ENCODE measurements around the gene PRKG1. TPM values are rescaled to one million over a fixed set of nuclear protein-coding genes. Genes with fewer than 3 reads are reported as not detected.

Gene PRKG1
- total and polyA plus RNA-seq, 2 experiments from 2014 or later = 18.2 to 21.1 TPM

GRCh38 chr10:51072210-51072609 lies 2.1 kb upstream of the PRKG1 start:
- H3K79me2 ChIP-seq (replicated peaks; ENCODE audit: insufficient read depth) = peaks cover 22% of the 10 kb centered on the region
- H3K27me3 ChIP-seq (ENCODE audit: insufficient read depth) = peaks cover 23% of the 10 kb centered on the region
- Mint-ChIP-seq H3K27ac (no peak overlapping the region), H3K27me3 (ENCODE audit: insufficient read depth, low read depth, poor library complexity) (peaks cover 15% of the 10 kb centered on the region), H3K4me3 (no peak overlapping the region), H3K9me3 (no peaks in the 10 kb centered on the region), H3K4me1 (peaks cover 26% of the 10 kb centered on the region), H3K36me3 (ENCODE audit: low read depth) (no peaks in the 10 kb centered on the region)
- H3K4me1 ChIP-seq (ENCODE audit: insufficient read depth) = peaks cover 22% of the 10 kb centered on the region
- no peaks in the 10 kb centered on the region for H3K9me2 ChIP-seq (ENCODE audit: insufficient read depth)
- no peaks in the 10 kb centered on the region for H4K20me1 ChIP-seq (replicated peaks; ENCODE audit: insufficient read depth)
- ATAC-seq (no peak), DNase-seq (ENCODE audit: low spot score) (no peak)
- TF ChIP-seq REST (IDR thresholded peaks at IDR 0.05; ENCODE audit: unreplicated experiment) (no peak), CTCF (conservative IDR thresholded peaks at IDR 0.05; ENCODE audit: low read depth in 2 of 2) (no peak), ZNF462 (CRISPR knock-in tag; IDR thresholded peaks at IDR 0.05) (no peak), POLR2AphosphoS5 (IDR thresholded peaks at IDR 0.05; ENCODE audit: low read depth) (no peak), EZH2phosphoT487 (IDR thresholded peaks at IDR 0.05; ENCODE audit: unreplicated experiment) (no peak), CREB1 (CRISPR knock-in tag; IDR thresholded peaks at IDR 0.05; ENCODE audit: low read depth) (no peak)
- H3K36me3 ChIP-seq (ENCODE audit: insufficient read depth) = no peaks in the 10 kb centered on the region
- no peaks in the 10 kb centered on the region for H3F3A ChIP-seq (replicated peaks; ENCODE audit: low read depth)
- no peak overlapping the region for H2AFZ ChIP-seq
- no peak overlapping the region for H3K27ac ChIP-seq (ENCODE audit: low read depth)
- H3K4me3 ChIP-seq = no peak overlapping the region
- H3K4me2 ChIP-seq = no peak overlapping the region

Measured in GM23338 (cell line).